ENCODE measurements around the gene CNTROB. TPM values are rescaled to one million over a fixed set of nuclear protein-coding genes. Genes with fewer than 3 reads are reported as not detected.
A peak's percentile ranks its signal among the peaks of the same experiment; 100 is the strongest.

Gene CNTROB
- total RNA-seq, 1 experiment from 2014 or later = 27.5 TPM

DNA sequence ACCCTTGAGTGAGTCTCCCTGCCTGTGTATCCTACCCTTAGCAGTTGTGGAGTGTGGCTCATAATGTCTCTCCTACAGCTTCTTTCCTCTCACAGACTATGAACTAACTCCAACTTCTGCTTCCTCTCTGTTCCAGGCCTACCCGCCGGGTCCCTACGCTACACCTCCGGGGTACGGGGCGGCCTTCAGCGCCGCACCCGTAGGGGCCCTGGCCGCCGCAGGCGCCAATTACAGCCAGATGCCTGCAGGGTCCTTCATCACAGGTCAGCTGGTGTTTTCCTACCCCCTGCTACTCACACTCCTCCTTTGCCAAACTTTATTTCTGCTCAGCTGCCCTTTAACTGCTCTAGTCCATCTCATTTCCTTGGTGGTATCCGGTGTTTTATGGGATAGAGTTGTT, 21.3 kb upstream of the CNTROB start:
- no peaks in the 10 kb centered on the region for H3K9me2 ChIP-seq (replicated peaks; ENCODE audit: low read length)

DNA sequence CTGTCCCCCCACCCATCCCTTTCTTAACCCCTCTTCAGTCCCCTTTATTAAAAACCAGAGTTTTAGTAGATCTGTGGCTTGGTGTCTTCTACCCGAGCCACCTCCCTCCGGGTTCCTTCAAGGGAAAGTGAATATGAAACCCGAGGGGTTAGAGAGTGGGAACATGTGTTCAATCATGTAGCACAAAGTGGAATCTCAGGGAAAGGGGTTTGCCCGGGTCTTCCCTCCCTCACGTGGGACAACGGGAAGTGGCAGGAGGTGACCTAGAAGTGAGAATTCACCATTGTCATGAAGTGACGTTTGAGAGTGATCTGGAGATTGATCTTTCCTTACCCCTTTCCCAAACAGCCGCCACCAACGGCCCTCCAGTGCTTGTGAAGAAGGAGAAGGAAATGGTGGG, 20.9 kb upstream of the CNTROB start:
- Histone ChIP-seq H3K4me3 (ENCODE audit: low read length) (no peak overlapping the region), H3K79me2 (ENCODE audit: low read length) (no peaks in the 10 kb centered on the region), H3K9me3 (ENCODE audit: low read length) (no peaks in the 10 kb centered on the region), H2AFZ (ENCODE audit: low read length) (no peak overlapping the region), H3K9me2 (replicated peaks; ENCODE audit: low read length) (no peaks in the 10 kb centered on the region), H3K4me2 (ENCODE audit: low read length) (no peak overlapping the region), H3K36me3 (ENCODE audit: low read depth, low read length) (peaks cover 6% of the 10 kb centered on the region; the same call in 1 of the 2 replicates), H3K27ac (ENCODE audit: low read length) (no peak overlapping the region), H3K4me1 (ENCODE audit: insufficient read depth, low read length) (peaks cover 15% of the 10 kb centered on the region), H3K9ac (ENCODE audit: low read length) (no peak overlapping the region), H3F3A (ENCODE audit: low read length, unreplicated experiment) (no peaks in the 10 kb centered on the region), H4K20me1 (ENCODE audit: low read length) (no peaks in the 10 kb centered on the region), H3K27me3 (ENCODE audit: low read length) (no peaks in the 10 kb centered on the region)
- ChIA-PET POLR2A (ENCODE audit: unreplicated experiment) (no interaction called here), CTCF (interaction anchor here (0.5 kb wide), 1 partner anchor 59 kb away, joined by 3 read pairs; no protein-coding TSS in a partner anchor)
- TF ChIP-seq EZH2phosphoT487 (IDR thresholded peaks at IDR 0.05; ENCODE audit: borderline replicate concordance, low read length) (no peak), EZH2 (IDR thresholded peaks at IDR 0.05; ENCODE audit: low read length, unreplicated experiment) (no peak)
- TF ChIP-seq, protein P1, sequence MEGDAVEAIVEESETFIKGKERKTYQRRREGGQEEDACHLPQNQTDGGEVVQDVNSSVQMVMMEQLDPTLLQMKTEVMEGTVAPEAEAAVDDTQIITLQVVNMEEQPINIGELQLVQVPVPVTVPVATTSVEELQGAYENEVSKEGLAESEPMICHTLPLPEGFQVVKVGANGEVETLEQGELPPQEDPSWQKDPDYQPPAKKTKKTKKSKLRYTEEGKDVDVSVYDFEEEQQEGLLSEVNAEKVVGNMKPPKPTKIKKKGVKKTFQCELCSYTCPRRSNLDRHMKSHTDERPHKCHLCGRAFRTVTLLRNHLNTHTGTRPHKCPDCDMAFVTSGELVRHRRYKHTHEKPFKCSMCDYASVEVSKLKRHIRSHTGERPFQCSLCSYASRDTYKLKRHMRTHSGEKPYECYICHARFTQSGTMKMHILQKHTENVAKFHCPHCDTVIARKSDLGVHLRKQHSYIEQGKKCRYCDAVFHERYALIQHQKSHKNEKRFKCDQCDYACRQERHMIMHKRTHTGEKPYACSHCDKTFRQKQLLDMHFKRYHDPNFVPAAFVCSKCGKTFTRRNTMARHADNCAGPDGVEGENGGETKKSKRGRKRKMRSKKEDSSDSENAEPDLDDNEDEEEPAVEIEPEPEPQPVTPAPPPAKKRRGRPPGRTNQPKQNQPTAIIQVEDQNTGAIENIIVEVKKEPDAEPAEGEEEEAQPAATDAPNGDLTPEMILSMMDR (conservative IDR thresholded peaks at IDR 0.05; ENCODE audit: low read depth, low read length) = no peak
- ATAC-seq (no peak), DNase-seq (no peak)
- intact Hi-C loops (cut with micrococcal nuclease) = no loop called here
- BruUV-seq (replicated peaks) = no TSS peak

More for the DNA sequence above, 21.3 kb upstream of the CNTROB start:
- Histone ChIP-seq H3K4me1 (ENCODE audit: insufficient read depth, low read length) (peaks cover 13% of the 10 kb centered on the region), H3K4me2 (ENCODE audit: low read length) (no peak overlapping the region), H3K9me3 (ENCODE audit: low read length) (no peaks in the 10 kb centered on the region), H3F3A (ENCODE audit: low read length, unreplicated experiment) (no peaks in the 10 kb centered on the region), H3K9ac (ENCODE audit: low read length) (no peak overlapping the region), H3K36me3 (ENCODE audit: low read depth, low read length) (peaks cover 6% of the 10 kb centered on the region; the same call in 1 of the 2 replicates), H3K27me3 (ENCODE audit: low read length) (no peaks in the 10 kb centered on the region), H3K79me2 (ENCODE audit: low read length) (no peaks in the 10 kb centered on the region), H3K4me3 (ENCODE audit: low read length) (no peak overlapping the region), H4K20me1 (ENCODE audit: low read length) (no peaks in the 10 kb centered on the region), H3K27ac (ENCODE audit: low read length) (no peak overlapping the region), H2AFZ (ENCODE audit: low read length) (no peak overlapping the region)
- ChIA-PET CTCF (interaction anchor here (0.6 kb wide), 1 partner anchor 87 kb away, joined by 3 read pairs; no protein-coding TSS in a partner anchor), POLR2A (ENCODE audit: unreplicated experiment) (no interaction called here)
- no TSS peak for BruUV-seq (replicated peaks)
- no peak for ATAC-seq
- no peak for DNase-seq
- TF ChIP-seq, protein P1 (conservative IDR thresholded peaks at IDR 0.05; ENCODE audit: low read depth, low read length) = no peak
- TF ChIP-seq EZH2 (IDR thresholded peaks at IDR 0.05; ENCODE audit: low read length, unreplicated experiment) (no peak), EZH2phosphoT487 (IDR thresholded peaks at IDR 0.05; ENCODE audit: borderline replicate concordance, low read length) (no peak)
- intact Hi-C loops (cut with micrococcal nuclease) = no loop called here

DNA sequence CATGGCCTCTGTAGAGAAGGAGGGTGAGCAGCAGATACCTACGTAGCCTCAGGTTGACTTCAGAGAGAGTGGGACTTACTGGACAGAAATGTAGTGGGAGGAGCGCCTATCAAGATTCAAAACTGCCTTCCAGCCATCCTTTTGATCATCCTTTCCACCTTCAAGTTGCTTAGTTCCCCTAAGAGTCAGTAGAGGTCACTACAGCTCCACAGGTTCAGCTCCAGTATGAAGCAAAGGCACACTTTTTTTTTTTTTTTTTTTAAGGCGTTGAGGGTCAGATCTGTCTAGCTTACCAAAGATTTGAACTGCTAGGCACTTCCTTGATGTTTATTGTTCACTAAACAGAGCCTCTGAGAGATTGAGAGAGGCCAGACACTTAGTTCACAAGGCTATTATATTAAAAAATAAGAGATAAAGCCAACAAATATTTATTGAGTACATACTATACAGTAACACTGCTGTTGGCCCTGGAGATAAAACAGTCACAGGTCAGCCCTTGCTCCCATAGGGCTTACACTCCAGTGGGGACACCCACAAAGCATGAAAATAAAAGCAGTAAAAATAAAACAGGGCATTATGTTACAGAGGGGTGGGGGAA, 19.0 kb upstream of the CNTROB start:
- Histone ChIP-seq H3F3A (ENCODE audit: low read length, unreplicated experiment) (no peaks in the 10 kb centered on the region), H4K20me1 (ENCODE audit: low read length) (no peaks in the 10 kb centered on the region), H3K4me3 (ENCODE audit: low read length) (no peak overlapping the region), H3K27ac (ENCODE audit: low read length) (no peak overlapping the region), H3K27me3 (ENCODE audit: low read length) (no peaks in the 10 kb centered on the region), H3K4me1 (ENCODE audit: insufficient read depth, low read length) (peaks cover 17% of the 10 kb centered on the region), H3K36me3 (ENCODE audit: low read depth, low read length) (no peaks in the 10 kb centered on the region; the same call in 1 of the 2 replicates), H2AFZ (ENCODE audit: low read length) (no peak overlapping the region), H3K9ac (ENCODE audit: low read length) (no peak overlapping the region), H3K79me2 (ENCODE audit: low read length) (no peaks in the 10 kb centered on the region), H3K9me2 (replicated peaks; ENCODE audit: low read length) (no peaks in the 10 kb centered on the region), H3K4me2 (ENCODE audit: low read length) (no peak overlapping the region), H3K9me3 (ENCODE audit: low read length) (no peaks in the 10 kb centered on the region)
- BruUV-seq (replicated peaks) = no TSS peak
- ChIA-PET POLR2A (ENCODE audit: unreplicated experiment) (no interaction called here), CTCF (interaction anchor here (0.6 to 1.1 kb wide), 11 partner anchors 13 to 1735 kb away, joined by 3 to 15 read pairs (median 5); no protein-coding TSS in a partner anchor)
- intact Hi-C loops (cut with micrococcal nuclease) = loop anchor here (1.0 kb wide), 2 partner anchors 128 to 144 kb away; no protein-coding TSS in a partner anchor
- peak; percentile 23 for ATAC-seq
- peak; percentile 73 for DNase-seq
- TF ChIP-seq, protein P1 (conservative IDR thresholded peaks at IDR 0.05; ENCODE audit: low read depth, low read length) = peak; percentile 72
- TF ChIP-seq EZH2phosphoT487 (IDR thresholded peaks at IDR 0.05; ENCODE audit: borderline replicate concordance, low read length) (no peak), EZH2 (IDR thresholded peaks at IDR 0.05; ENCODE audit: low read length, unreplicated experiment) (no peak)

All from PC-3 (cell line).